PC-9 (cell line): ENCODE data around the gene UBA52.

Experiments
- CTCF ChIP-seq: fragments of 200-600 bp; sonication (generic); conservative IDR thresholded peaks from 2 replicates; pipeline ENCODE4 v1.6.1; 2017; ENCODE audit warnings: mixed run types, antibody characterized with exemption, mild to moderate bottlenecking, moderate library complexity
- EZH2 ChIP-seq: fragments of 200-600 bp; sonication (generic); IDR thresholded peaks from 2 replicates; pipeline ENCODE4 v1.8.0; 2017; ENCODE audit warnings: antibody characterized with exemption, low read depth

- TF ChIP-seq CTCF: no peak
- no peak for TF ChIP-seq EZH2
Measured at GRCh38 chr19:18542941-18543813, 28.5 kb upstream of the UBA52 start, which contains the start of gene FKBP8.
